ENCODE measurements around the gene PTDSS2. TPM values are rescaled to one million over a fixed set of nuclear protein-coding genes. Genes with fewer than 3 reads are reported as not detected.

Gene PTDSS2
- total RNA-seq, 1 donor from 2014 or later, result 27.8 TPM

GRCh38 chr11:473962-474785 is 24.1 kb downstream of the PTDSS2 start:
- no peak for DNase-seq (ENCODE audit: missing footprints)

DNA sequence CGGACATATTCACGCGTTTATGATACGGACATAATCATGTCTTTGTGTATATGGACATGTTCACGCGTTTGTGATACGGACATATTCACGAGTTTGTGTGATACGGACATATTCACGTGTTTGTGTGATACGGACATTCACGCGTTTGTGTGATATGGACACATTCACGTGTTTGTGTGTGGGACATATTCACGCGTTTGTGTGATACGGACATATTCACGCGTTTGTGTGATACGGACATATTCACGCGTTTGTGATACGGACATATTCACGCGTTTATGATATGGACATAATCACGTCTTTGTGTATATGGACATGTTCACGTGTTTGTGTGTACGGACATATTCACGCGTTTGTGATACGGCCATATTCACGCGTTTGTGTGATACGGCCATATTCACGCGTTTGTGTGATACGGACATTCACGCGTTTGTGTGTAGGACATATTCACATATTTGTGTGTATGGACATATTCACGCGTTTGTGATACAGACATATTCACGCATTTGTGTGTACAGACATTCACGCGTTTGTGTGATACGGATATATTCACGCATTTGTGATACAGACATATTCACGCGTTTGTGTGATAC is 24.9 kb downstream of the PTDSS2 start:
- intact Hi-C loops (cut with DNase I), result no loop called here
- DNase-seq (ENCODE audit: missing footprints) (no peak), ATAC-seq (no peak)

More at GRCh38 chr11:473962-474785, 24.1 kb downstream of the PTDSS2 start:
- intact Hi-C loops (cut with DNase I), result no loop called here
- ATAC-seq, result no peak

DNA sequence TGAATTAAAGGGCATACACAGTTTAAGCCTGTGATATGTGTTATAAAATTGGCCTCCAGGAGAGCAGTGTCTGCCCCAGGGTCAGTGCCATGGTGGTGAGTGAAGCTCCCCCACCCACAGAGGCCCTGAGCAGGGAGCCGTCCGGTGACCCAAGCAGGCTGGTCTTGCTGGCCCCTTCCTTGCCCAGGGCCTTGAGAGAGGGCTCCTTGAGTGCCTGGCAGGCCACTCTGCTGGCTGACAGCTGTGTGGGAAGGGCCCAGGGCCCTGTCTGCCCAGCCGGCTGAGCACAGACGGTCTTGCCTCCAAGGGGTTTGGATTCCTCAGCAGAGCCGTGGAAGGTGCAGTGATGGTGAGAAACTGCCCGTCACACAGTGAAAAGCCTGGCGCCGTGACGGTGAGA is 25.9 kb downstream of the PTDSS2 start:
- intact Hi-C loops (cut with DNase I), result no loop called here
- DNase-seq (ENCODE audit: missing footprints) (no peak), ATAC-seq (no peak)

DNA sequence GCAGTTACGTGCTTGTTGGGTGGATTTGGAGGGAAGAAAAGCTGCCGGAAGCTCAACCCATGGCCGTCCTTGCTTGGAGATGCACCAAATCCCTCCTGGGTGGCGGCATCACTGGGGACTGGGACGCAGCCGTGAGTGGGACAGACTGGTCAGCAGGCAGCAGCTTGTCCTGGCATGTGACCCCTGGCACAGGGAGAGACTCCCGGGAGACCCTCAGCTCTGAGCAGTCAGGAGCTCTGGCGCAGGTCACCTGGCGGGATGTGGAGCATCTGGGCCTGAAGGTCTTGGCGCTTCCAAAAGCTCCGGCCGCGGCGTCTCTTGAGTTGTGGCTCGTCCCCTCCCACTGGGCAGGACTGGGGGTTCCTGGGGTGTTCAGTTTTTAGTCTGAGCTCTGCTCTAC is 26.3 kb downstream of the PTDSS2 start:
- peak; percentile 74 for DNase-seq (ENCODE audit: missing footprints)
- intact Hi-C loops (cut with DNase I), result no loop called here
- no peak for ATAC-seq

DNA sequence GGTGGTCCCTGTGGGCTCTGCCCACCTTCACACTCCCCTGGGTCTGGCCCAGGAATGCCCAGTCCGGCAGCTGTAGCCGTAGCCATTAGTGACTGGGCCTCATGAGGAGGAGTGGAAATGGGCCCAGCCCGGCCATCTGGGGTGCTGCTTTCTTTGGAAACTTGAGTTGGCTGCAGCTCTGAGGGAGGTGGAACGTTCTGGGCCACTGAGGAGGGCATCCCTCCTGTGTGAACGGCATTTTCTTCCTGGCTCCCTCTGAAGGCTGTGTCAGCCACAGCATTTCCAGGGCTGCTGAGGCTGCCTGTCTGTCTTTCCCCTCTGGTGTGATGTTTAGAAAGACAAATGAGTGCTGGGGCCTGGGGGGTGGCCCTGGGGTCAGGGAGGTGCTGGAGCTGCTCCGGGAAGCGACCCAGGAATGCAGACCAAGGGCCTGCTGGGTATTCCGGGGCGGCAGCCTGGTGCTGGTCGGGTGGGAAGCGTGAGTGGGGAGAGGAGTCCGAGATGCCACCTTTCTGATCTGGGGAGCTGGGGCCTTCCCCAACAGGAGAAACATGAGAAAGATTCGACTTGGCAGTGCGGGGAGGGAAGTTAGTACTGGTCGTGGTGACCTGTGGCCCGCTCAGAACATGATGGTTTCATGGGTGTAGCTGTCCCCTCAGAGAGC is 27.1 kb downstream of the PTDSS2 start:
- no peak for DNase-seq (ENCODE audit: missing footprints)
- intact Hi-C loops (cut with DNase I), result no loop called here
- no peak for ATAC-seq

DNA sequence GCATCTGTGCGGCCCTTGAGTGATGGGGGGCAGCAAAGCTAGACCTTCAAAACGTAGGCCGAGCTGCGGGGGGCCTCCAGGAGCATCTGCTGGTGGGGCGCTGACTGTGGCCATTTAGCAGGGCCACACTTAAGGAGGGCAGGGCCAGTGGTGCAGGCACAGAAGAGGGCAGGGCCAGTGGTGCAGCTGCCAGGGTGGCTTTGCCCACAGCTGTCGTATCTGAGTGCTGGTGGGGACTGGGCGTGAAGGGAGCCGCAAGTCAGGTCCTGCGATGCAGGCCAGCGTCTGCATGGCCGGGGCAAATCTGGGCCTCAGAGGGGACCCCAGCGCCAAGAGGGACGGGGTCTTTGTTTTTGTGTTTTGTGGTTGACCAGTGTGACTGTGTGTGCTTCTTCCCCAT is 29.2 kb downstream of the PTDSS2 start:
- ATAC-seq (no peak), DNase-seq (ENCODE audit: missing footprints) (peak; percentile 54)
- intact Hi-C loops (cut with DNase I), result no loop called here

DNA sequence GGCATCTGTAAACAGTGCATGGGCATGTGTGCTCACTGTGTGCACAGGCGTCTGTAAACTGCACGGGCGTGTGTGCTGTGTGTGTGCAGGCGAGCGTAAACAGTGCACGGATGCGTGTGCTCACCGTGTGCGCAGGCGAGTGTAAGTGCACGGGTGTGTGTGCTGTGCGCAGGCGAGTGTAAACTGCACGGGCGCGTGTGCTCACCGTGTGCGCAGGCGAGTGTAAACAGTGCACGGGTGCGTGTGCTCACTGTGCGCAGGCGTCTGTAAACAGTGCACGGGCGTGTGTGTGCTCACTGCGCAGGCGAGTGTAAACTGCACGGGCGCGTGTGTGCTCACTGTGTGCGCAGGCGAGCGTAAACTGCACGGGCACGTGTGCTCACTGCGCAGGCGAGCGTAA is 34.5 kb downstream of the PTDSS2 start:
- DNase-seq (ENCODE audit: missing footprints) (peak; percentile 56), ATAC-seq (no peak)
- intact Hi-C loops (cut with DNase I), result no loop called here

DNA sequence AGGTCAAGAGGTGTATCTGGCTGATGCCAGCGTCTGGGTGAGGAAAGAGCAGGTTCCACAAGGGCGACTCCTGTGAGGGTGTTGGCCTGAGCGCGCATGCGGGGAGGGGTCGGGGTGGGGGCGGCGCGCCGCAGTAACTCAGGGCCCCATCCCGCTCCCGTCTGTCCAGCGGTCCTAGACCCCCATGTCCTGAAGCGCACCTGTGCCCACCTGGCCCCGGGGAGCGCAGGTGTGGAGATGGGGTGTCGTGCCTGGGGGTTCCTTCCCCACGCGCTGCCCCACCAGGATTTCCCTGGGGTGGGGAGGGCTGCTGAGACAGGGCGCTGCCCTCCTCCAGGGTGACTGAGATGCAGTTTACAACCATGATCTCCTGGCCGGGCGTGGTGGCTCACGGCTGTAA is 36.1 kb downstream of the PTDSS2 start:
- intact Hi-C loops (cut with DNase I), result no loop called here
- DNase-seq (ENCODE audit: missing footprints) (peak; percentile 50), ATAC-seq (no peak)

GRCh38 chr11:487571-488021 is 37.5 kb downstream of the PTDSS2 start:
- DNase-seq (ENCODE audit: missing footprints), result no peak
- no peak for ATAC-seq
- intact Hi-C loops (cut with DNase I), result no loop called here

DNA sequence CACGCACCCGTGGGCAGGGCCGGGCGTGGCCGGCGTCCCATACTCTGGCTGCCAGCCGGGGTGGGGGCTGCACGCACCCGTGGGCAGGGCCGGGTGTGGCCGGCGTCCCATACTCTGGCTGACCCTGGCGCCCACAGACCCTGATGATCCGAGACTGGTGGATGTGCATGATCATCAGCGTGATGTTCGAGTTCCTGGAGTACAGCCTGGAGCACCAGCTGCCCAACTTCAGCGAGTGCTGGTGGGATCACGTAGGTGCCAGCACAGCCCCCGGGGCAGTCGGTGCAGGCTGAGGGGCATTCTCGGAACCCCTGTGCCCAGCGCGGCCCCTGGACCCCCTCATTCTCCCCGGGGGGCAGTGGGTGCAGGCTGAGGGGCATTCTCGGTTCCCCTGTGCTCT is 38.0 kb downstream of the PTDSS2 start:
- intact Hi-C loops (cut with DNase I), result no loop called here
- DNase-seq (ENCODE audit: missing footprints) (no peak), ATAC-seq (no peak)

DNA sequence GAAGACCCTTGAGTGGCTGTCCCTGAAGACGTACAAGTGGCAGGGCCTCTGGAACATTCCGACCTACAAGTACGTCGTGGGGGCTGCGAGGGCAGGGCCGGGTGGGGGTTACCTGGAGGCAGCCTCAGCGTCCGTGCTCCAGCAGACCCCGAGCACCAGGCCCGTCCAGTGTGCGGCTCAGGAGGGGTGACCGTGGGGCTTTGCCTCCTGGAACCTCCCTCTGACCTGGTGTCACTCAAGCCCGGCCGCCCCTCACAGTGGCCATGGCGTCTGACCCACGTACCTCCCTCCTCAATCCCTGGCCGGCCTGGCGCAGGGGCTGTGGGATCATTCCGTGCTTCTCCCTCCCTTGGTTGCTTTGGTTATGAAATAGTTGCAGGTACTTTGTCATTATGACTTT is 38.5 kb downstream of the PTDSS2 start:
- ATAC-seq, result no peak
- DNase-seq (ENCODE audit: missing footprints), result no peak
- intact Hi-C loops (cut with DNase I), result no loop called here

- ATAC-seq, result no peak
- DNase-seq (ENCODE audit: missing footprints), result no peak
- intact Hi-C loops (cut with DNase I), result no loop called here
Observed at GRCh38 chr11:488992-489391, 38.9 kb downstream of the PTDSS2 start.

DNA sequence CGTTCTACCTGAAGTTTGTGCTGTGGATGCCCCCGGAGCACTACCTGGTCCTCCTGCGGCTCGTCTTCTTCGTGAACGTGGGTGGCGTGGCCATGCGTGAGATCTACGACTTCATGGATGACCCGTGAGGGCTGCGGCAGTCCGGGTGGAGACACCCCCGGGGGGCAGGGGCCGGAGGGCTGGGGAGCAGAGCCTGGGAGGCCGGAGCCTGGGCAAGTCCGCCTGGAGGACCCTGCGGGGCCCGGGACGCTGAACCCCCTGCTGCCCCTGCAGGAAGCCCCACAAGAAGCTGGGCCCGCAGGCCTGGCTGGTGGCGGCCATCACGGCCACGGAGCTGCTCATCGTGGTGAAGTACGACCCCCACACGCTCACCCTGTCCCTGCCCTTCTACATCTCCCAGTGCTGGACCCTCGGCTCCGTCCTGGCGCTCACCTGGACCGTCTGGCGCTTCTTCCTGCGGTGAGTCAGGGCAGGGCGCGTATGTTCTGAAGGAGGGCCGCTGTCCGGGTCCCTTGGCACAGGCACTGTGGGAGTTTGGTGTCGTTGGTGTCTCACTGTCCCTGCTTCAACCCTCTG is 39.6 kb downstream of the PTDSS2 start:
- DNase-seq (ENCODE audit: missing footprints) (no peak), ATAC-seq (no peak)
- intact Hi-C loops (cut with DNase I), result no loop called here

DNA sequence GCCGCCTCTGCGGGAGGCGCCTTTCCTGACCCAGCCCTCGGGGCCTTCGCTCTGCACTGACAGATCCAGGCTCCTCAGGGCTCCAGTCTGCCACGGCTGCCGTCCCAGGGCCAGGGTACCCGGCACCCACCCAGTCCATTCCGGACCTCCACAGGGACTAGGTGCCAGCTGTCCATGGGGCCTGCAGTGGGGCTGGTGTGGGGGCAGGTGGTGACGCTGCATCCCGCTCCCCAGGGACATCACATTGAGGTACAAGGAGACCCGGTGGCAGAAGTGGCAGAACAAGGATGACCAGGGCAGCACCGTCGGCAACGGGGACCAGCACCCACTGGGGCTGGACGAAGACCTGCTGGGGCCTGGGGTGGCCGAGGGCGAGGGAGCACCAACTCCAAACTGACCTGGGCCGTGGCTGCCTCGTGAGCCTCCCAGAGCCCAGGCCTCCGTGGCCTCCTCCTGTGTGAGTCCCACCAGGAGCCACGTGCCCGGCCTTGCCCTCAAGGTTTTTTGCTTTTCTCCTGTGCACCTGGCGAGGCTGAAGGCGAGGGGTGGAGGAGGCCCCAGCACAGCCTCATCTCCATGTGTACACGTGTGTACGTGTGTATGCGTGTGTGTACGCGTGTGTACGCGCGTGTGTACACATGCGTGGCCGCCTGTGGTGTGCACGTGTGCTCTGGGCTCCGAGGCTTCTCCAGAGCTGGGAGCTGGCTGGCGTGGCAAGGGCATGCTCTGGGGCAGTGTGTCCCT is 40.3 kb downstream of the PTDSS2 start:
- DNase-seq (ENCODE audit: missing footprints) (no peak), ATAC-seq (no peak)
- intact Hi-C loops (cut with DNase I), result no loop called here

DNA sequence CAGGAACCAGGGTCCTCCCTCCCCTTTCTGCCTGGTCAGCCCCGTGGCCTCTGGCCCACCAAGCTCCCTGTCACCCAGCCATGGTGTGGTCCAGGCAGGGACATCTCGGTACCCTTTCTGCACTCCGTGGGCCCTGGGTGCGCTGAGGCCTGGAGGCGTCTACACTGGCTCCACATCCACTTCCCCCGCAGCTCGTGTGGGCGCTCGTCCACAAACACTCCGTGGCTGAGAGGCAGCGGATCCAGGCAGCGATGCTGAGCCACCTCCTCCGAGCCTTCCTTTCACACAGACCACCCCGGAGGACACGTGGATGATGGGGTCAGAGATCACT is 40.8 kb downstream of the PTDSS2 start:
- intact Hi-C loops (cut with DNase I), result no loop called here
- no peak for ATAC-seq
- peak; percentile 27 for DNase-seq (ENCODE audit: missing footprints)

- intact Hi-C loops (cut with DNase I), result no loop called here
- no peak for ATAC-seq
- DNase-seq (ENCODE audit: missing footprints), result no peak
Observed at GRCh38 chr11:491358-491757, 41.3 kb downstream of the PTDSS2 start.

DNA sequence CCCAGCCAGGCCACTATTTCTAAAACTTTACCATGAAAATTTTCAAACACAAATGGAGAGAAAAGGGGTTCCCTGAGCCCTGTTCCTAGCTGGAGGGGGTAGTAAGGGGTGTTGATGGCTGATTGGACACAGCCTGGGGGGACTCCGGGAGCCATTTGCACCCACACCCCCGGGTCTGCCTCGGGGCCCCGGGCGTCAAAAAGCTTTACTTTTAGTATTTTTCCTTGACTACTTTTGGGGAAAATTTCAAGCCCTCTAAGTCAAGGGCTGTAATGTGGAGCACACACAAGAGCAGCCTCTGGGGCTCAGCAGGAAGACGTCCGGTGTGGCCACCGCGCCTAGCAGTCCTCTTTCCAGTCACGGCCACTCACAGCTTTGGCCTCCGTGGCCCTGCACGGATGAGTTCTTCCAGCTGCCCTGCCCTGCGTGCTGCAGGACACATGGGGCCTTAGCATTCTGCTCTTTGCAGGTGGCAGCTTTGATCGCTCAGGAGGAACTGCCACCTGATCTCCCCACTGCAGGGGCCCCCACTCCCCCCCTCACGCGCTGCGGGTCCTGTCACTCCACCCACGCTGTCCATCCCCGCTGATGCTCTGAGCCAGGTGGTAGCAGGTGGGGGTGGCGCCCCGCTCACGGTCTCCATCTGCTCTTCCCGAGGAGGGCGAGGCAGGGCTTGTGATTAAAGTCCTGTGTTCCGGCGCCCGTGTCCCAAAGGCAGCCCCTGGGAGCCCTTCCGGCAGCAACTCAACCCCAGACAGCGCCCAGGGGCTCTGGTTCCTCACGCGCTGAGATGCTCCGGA is 42.5 kb downstream of the PTDSS2 start:
- DNase-seq (ENCODE audit: missing footprints), result peak; percentile 47
- intact Hi-C loops (cut with DNase I), result no loop called here
- no peak for ATAC-seq

- intact Hi-C loops (cut with DNase I), result loop anchor here (5.0 kb wide), 1 partner anchor 38 kb away; no protein-coding TSS in a partner anchor
- peak; percentile 64 for DNase-seq (ENCODE audit: missing footprints)
- no peak for ATAC-seq
Observed at GRCh38 chr11:494761-495536, 44.9 kb downstream of the PTDSS2 start.

All from Right ventricle myocardium inferior (tissue), 1 donor.